WERI-Rb-1 (cell line): ENCODE measurements around the gene NAALADL2.
"Not testable (repeated sequence)": the region's sequence is repeated elsewhere in the genome, so short reads cannot be mapped to it uniquely, and the experiment has no call there.

Experiments used
- DNase-seq: peaks from one replicate; pipeline ENCODE4 v3.0.0-alpha.2; 2020
- H3K27ac ChIP-seq: fragments of 250-450 bp; sonication (Bioruptor Pico); 2 replicates; pipeline ENCODE4 v1.5.1; 2020; ENCODE audit warnings: mild to moderate bottlenecking, moderate library complexity
- H3K27me3 ChIP-seq: fragments of 250-450 bp; sonication (Bioruptor Pico); 2 replicates; pipeline ENCODE4 v1.5.1; 2021; ENCODE audit warnings: mild to moderate bottlenecking, low read depth, moderate library complexity; ENCODE audit not compliant: insufficient read depth, severe bottlenecking
- H3K36me3 ChIP-seq: fragments of 250-450 bp; sonication (Bioruptor Pico); 2 replicates; pipeline ENCODE4 v1.5.1; 2020; ENCODE audit warnings: mild to moderate bottlenecking, moderate library complexity
- H3K4me3 ChIP-seq: 2 replicates; pipeline ENCODE4 v1.5.1; 2011; ENCODE audit warnings: low read depth, mild to moderate bottlenecking, control low read depth, low read length
- H3K9me3 ChIP-seq: fragments of 250-450 bp; sonication (Bioruptor Pico); 2 replicates; pipeline ENCODE4 v1.5.1; 2021; ENCODE audit warnings: mild to moderate bottlenecking, moderate library complexity; ENCODE audit not compliant: severe bottlenecking
- CTCF ChIP-seq: IDR thresholded peaks from 2 replicates; pipeline ENCODE4 v1.5.1; 2011; ENCODE audit warnings: low read depth, mild to moderate bottlenecking, control low read depth, inconsistent platforms, low read length

The NAALADL2 gene

GRCh38 chr3:175355801-175356335 lies 496.7 kb downstream of the NAALADL2 start:
- TF ChIP-seq CTCF, result no peak

GRCh38 chr3:175356899-175357324 lies 497.8 kb downstream of the NAALADL2 start:
- Histone ChIP-seq H3K36me3 (no peaks in the 10 kb centered on the region), H3K9me3 (no peaks in the 10 kb centered on the region), H3K27me3 (no peaks in the 10 kb centered on the region), H3K4me3 (no peak overlapping the region), H3K27ac (no peak overlapping the region)
- DNase-seq, result no peak
- TF ChIP-seq CTCF, result no peak

More at GRCh38 chr3:175355801-175356335, 496.7 kb downstream of the NAALADL2 start:
- Histone ChIP-seq H3K9me3 (no peaks in the 10 kb centered on the region), H3K36me3 (no peaks in the 10 kb centered on the region), H3K27me3 (no peaks in the 10 kb centered on the region), H3K4me3 (no peak overlapping the region), H3K27ac (no peak overlapping the region)
- no peak for DNase-seq

- Histone ChIP-seq H3K9me3 (no peaks in the 10 kb centered on the region), H3K36me3 (no peaks in the 10 kb centered on the region), H3K4me3 (no peak overlapping the region), H3K27me3 (no peaks in the 10 kb centered on the region), H3K27ac (no peak overlapping the region)
- DNase-seq, result no peak
- no peak for TF ChIP-seq CTCF
Measured at GRCh38 chr3:175357758-175358157, 498.6 kb downstream of the NAALADL2 start.

- Histone ChIP-seq H3K27ac (no peak overlapping the region), H3K9me3 (no peaks in the 10 kb centered on the region), H3K4me3 (no peak overlapping the region), H3K36me3 (no peaks in the 10 kb centered on the region), H3K27me3 (no peaks in the 10 kb centered on the region)
- no peak for TF ChIP-seq CTCF
- DNase-seq, result no peak
Measured at GRCh38 chr3:175358935-175359334, 499.8 kb downstream of the NAALADL2 start.

- not testable (repeated sequence) for H3K27me3 ChIP-seq, H3K9me3 ChIP-seq, DNase-seq, H3K4me3 ChIP-seq, H3K27ac ChIP-seq, H3K36me3 ChIP-seq
Measured at GRCh38 chr3:175370426-175370825, 511.3 kb downstream of the NAALADL2 start.

- H3K27me3 ChIP-seq, H3K36me3 ChIP-seq, DNase-seq: not testable (repeated sequence)
Measured at GRCh38 chr3:175371187-175371586, 512.1 kb downstream of the NAALADL2 start.

GRCh38 chr3:175374705-175375104 lies 515.6 kb downstream of the NAALADL2 start:
- no peak overlapping the region for H3K27ac ChIP-seq
- no peak for DNase-seq
- TF ChIP-seq CTCF, result no peak
- no peak overlapping the region for H3K4me3 ChIP-seq
- no peaks in the 10 kb centered on the region for H3K36me3 ChIP-seq
- no peaks in the 10 kb centered on the region for H3K27me3 ChIP-seq
- H3K9me3 ChIP-seq, result no peaks in the 10 kb centered on the region

More at GRCh38 chr3:175371187-175371586, 512.1 kb downstream of the NAALADL2 start:
- not testable (repeated sequence) for H3K4me3 ChIP-seq, H3K27ac ChIP-seq, H3K9me3 ChIP-seq
